A549 (cell line): ENCODE measurements around the gene S100A10. TPM values are rescaled to one million over a fixed set of nuclear protein-coding genes. Genes with fewer than 3 reads are reported as not detected.

ENCODE experiments used
- ATAC-seq, 2 experiments: fragments of 200-7000 bp in 1 of 2; fragments of >200 bp in 1 of 2; cut with Nextera tagmentation in 1 of 2; cut with Tn5 transposase in 1 of 2; 3 replicates each; pipeline versions ENCODE4 v1.8.0 to v1.9.1; 2018 to 2020; ENCODE audit warnings: mild to moderate bottlenecking in 1 of 2, moderate library complexity in 1 of 2
- CTCF ChIA-PET: fragments of 300-600 bp; sonication (Branson Sonifier 250); formaldehyde crosslinking; extraction: SDS; loops from one replicate; lab custom pipeline; 2021; ENCODE audit warnings: antibody characterized with exemption, inconsistent platforms; lab: Yijun Ruan, JAX
- POLR2A ChIA-PET: fragments of 350-600 bp; formaldehyde crosslinking; extraction: SDS; loops from one replicate; lab custom pipeline; 2021; ENCODE audit warnings: antibody characterized with exemption, inconsistent platforms; lab: Yijun Ruan, JAX
- DNase-seq, 2 experiments: peaks; one replicate each; pipeline versions ENCODE4 v3.0.0 to v3.0.0-alpha.2; 2011 to 2016; ENCODE audit warnings: low read depth in 1 of 2, low spot score in 1 of 2
- FAIRE-seq: peaks from 2 replicates; lab custom pipeline; 2011; peaks lifted over from hg19 to GRCh38; lab: Jason Lieb, UNC
- H3K27ac ChIP-seq, 2 experiments: fragments of >200 bp; sonication (Bioruptor Twin); formaldehyde crosslinking; 3 replicates each; pipeline ENCODE4 v1.5.1; 2016 to 2017
- H3K4me1 ChIP-seq: fragments of >200 bp; sonication (Bioruptor Twin); formaldehyde crosslinking; 3 replicates; pipeline ENCODE4 v1.6.1; 2016
- H3K4me2 ChIP-seq: fragments of >200 bp; sonication (Bioruptor Twin); formaldehyde crosslinking; 3 replicates; pipeline ENCODE4 v1.6.1; 2016
- H3K4me3 ChIP-seq: fragments of >200 bp; sonication (Bioruptor Twin); formaldehyde crosslinking; 3 replicates; pipeline ENCODE4 v1.5.1; 2016
- H3K9me3 ChIP-seq: fragments of >200 bp; sonication (Bioruptor Twin); formaldehyde crosslinking; 3 replicates; pipeline ENCODE4 v1.6.1; 2016
- CBX8 ChIP-seq: fragments of 200-600 bp; sonication (generic); IDR thresholded peaks from 2 replicates; pipeline ENCODE4 v1.6.1; 2016
- CEBPB ChIP-seq, 2 experiments: fragments of >200 bp in 1 of 2; sonication (Bioruptor Twin) in 1 of 2; formaldehyde crosslinking in 1 of 2; IDR thresholded peaks; 2 replicates each; pipeline ENCODE4 v1.6.1; 2012 to 2016
- EHF ChIP-seq: fragments of 250-450 bp; sonication (Bioruptor Pico); IDR thresholded peaks from 2 replicates; pipeline ENCODE4 v1.5.0; 2020; ENCODE audit warnings: mild to moderate bottlenecking
- EHMT2 ChIP-seq: fragments of 200-600 bp; sonication (generic); IDR thresholded peaks from 2 replicates; pipeline ENCODE4 v1.6.1; 2016; ENCODE audit warnings: antibody characterized with exemption, low read depth, mild to moderate bottlenecking, moderate library complexity
- EP300 ChIP-seq, 2 experiments: fragments of >200 bp; sonication (Bioruptor Twin); formaldehyde crosslinking; IDR thresholded peaks; 2 replicates in 1 of 2; 3 replicates in 1 of 2; pipeline ENCODE4 v1.6.1; 2016 to 2017
- FOSL2 ChIP-seq, 2 experiments: fragments of 450-650 bp in 1 of 2; fragments of >200 bp in 1 of 2; sonication (Bioruptor Twin) in 1 of 2; formaldehyde crosslinking; IDR thresholded peaks; 2 replicates each; pipeline versions ENCODE4 v1.5.0 to v1.6.1; 2016 to 2020; ENCODE audit warnings: mild to moderate bottlenecking in 1 of 2, moderate library complexity in 1 of 2
- GATA3 ChIP-seq: IDR thresholded peaks from 2 replicates; pipeline ENCODE4 v1.6.1; 2012; ENCODE audit warnings: borderline replicate concordance
- HOXA7 ChIP-seq: fragments of 250-450 bp; sonication (Bioruptor Pico); IDR thresholded peaks from 2 replicates; pipeline ENCODE4 v1.5.0; 2020; ENCODE audit warnings: mild to moderate bottlenecking, moderate library complexity
- HOXB5 ChIP-seq: fragments of 250-450 bp; sonication (Bioruptor Pico); IDR thresholded peaks from 2 replicates; pipeline ENCODE4 v1.5.0; 2020; ENCODE audit warnings: mild to moderate bottlenecking, moderate library complexity
- JUN ChIP-seq, 2 experiments: fragments of >200 bp; sonication (Bioruptor Twin); formaldehyde crosslinking; IDR thresholded peaks; 2 replicates in 1 of 2; 3 replicates in 1 of 2; pipeline ENCODE4 v1.6.1; 2016 to 2017
- JUNB ChIP-seq: fragments of >200 bp; sonication (Bioruptor Twin); formaldehyde crosslinking; IDR thresholded peaks from 2 replicates; pipeline ENCODE4 v1.6.1; 2016
- KDM1A ChIP-seq: fragments of 200-600 bp; sonication (generic); IDR thresholded peaks from 2 replicates; pipeline ENCODE4 v1.6.1; 2016; ENCODE audit warnings: low read depth, mild to moderate bottlenecking
- KDM5A ChIP-seq: fragments of 200-600 bp; sonication (generic); IDR thresholded peaks from 2 replicates; pipeline ENCODE4 v1.6.1; 2016; ENCODE audit warnings: antibody characterized with exemption, mild to moderate bottlenecking
- NPAS2 ChIP-seq: fragments of 250-450 bp; sonication (Bioruptor Pico); IDR thresholded peaks from 2 replicates; pipeline ENCODE4 v1.8.0; 2022; ENCODE audit warnings: mild to moderate bottlenecking, moderate library complexity, borderline replicate concordance
- POLR2A ChIP-seq: IDR thresholded peaks from 2 replicates; pipeline ENCODE4 v1.6.1; 2012; ENCODE audit warnings: mild to moderate bottlenecking, low read length
- POLR2AphosphoS2 ChIP-seq: conservative IDR thresholded peaks from 2 replicates; pipeline ENCODE4 v1.6.1; 2012; ENCODE audit warnings: low read length, improper control_type of control experiment, inconsistent platforms
- RAD21 ChIP-seq, 2 experiments: fragments of >200 bp in 1 of 2; sonication (Bioruptor Twin) in 1 of 2; formaldehyde crosslinking in 1 of 2; IDR thresholded peaks in 1 of 2; conservative IDR thresholded peaks in 1 of 2; 2 replicates in 1 of 2; 3 replicates in 1 of 2; pipeline ENCODE4 v1.6.1; 2012 to 2018; ENCODE audit warnings: inconsistent platforms in 1 of 2
- RCOR1 ChIP-seq: fragments of 150-350 bp; IDR thresholded peaks from 2 replicates; pipeline ENCODE4 v1.6.1; 2014; ENCODE audit warnings: antibody characterized with exemption, low read length, low read depth
- RFX5 ChIP-seq: fragments of 450-650 bp; IDR thresholded peaks from 2 replicates; pipeline ENCODE4 v1.7.1; 2014; ENCODE audit warnings: antibody characterized with exemption, mild to moderate bottlenecking, moderate library complexity
- SMC3 ChIP-seq: fragments of >200 bp; sonication (Bioruptor Twin); formaldehyde crosslinking; IDR thresholded peaks from 3 replicates; pipeline ENCODE4 v1.6.1; 2018; ENCODE audit warnings: inconsistent platforms
- TP53 ChIP-seq: fragments of 250-450 bp; sonication (Bioruptor Pico); IDR thresholded peaks from 2 replicates; pipeline ENCODE4 v1.5.0; 2021; ENCODE audit warnings: mild to moderate bottlenecking, moderate library complexity
- ZFP36 ChIP-seq: fragments of 450-650 bp; IDR thresholded peaks from 2 replicates; pipeline ENCODE4 v1.6.1; 2014; ENCODE audit warnings: borderline replicate concordance; ENCODE audit not compliant: partially characterized antibody
- ZNF302 ChIP-seq: fragments of 250-450 bp; sonication (Bioruptor Pico); IDR thresholded peaks from 2 replicates; pipeline ENCODE4 v1.9.0; 2021; ENCODE audit warnings: inconsistent platforms, mild to moderate bottlenecking, moderate library complexity
- WGBS: methylation state at CpG from one replicate; pipeline ENCODE4 v1.1.6; 2017; ENCODE audit errors: missing lambda C conversion rate; 5-methylcytosine and 5-hydroxymethylcytosine counted together
- polyA plus RNA-seq, 4 experiments: library from polyadenylated mRNA; depleted of rRNA in 3 of 4; stranded (reverse); fragments of >200 nt; fragmentation: RNase III in 1 of 4; extraction: RNeasy Plus Mini Kit Qiagen cat#74134 plus additional on column Dnase treatment in 1 of 4; gene quantifications; 2 replicates in 3 of 4; 3 replicates in 1 of 4; pipeline ENCODE4 v1.2.3, GENCODE V29; 2011 to 2017
- TF ChIP-seq, protein P1 (sequence below): IDR thresholded peaks from 2 replicates; pipeline ENCODE4 v1.6.1; 2012
- TF ChIP-seq, protein P2 (sequence below): fragments of 250-450 bp; sonication (Bioruptor Pico); IDR thresholded peaks from 2 replicates; pipeline ENCODE4 v1.5.0; 2020; ENCODE audit warnings: low read depth, mild to moderate bottlenecking, moderate library complexity
- TF ChIP-seq, protein P3 (sequence below): fragments of 250-450 bp; sonication (Bioruptor Pico); IDR thresholded peaks from 2 replicates; pipeline ENCODE4 v1.5.0; 2021; ENCODE audit warnings: mild to moderate bottlenecking, moderate library complexity, borderline replicate concordance
- TF ChIP-seq, protein P4 (sequence below): IDR thresholded peaks from 2 replicates; pipeline ENCODE4 v1.6.1; 2012
- TF ChIP-seq, protein P5 (sequence below): fragments of >200 bp; sonication (Bioruptor Twin); formaldehyde crosslinking; IDR thresholded peaks from 2 replicates; pipeline ENCODE4 v1.6.1; 2016
- TF ChIP-seq, protein P6 (sequence below): fragments of >200 bp; sonication (Bioruptor Twin); formaldehyde crosslinking; IDR thresholded peaks from 3 replicates; pipeline ENCODE4 v1.6.1; 2016

Gene S100A10
- polyA plus RNA-seq, 2 of the 4 experiments (the other 2 are of a cell fraction) = 505 to 2,077 TPM

DNA sequence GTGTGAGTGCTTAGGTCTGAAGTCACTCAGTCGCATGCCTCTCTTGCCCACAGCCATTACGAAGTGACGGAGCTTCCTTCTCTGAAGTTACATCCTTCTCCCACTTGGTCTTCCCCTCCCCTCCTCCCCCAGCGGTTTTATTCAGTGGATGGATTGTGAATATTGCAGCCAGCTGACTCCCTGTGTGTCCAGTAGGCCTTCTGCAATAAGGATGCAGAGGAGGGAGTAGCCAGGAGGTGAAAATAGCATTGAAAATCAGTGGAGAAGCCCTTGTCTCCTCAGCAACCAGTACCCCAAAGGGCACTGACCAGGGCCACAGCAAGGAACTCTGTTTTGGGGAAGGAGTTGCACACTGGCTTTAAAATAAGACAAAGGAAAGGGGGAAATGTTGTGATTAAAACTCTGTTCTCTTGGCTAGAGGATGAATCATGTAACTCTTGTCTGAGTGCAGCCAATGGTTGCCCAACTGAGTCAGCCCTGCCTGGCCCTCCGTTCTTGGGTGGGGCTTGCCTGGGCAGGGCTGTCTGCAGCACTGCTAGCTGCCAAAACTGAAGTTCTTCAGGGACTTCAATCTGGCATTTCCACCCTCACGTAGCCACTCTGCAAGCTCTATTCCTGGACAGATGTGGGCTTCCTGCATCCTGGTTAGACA is 4.3 kb downstream of the S100A10 start (continued):
- TF ChIP-seq EHMT2 (no peak), GATA3 (no peak), ZFP36 (no peak), RFX5 (no peak), POLR2A (no peak), RCOR1 (no peak)
- TF ChIP-seq, protein P1, sequence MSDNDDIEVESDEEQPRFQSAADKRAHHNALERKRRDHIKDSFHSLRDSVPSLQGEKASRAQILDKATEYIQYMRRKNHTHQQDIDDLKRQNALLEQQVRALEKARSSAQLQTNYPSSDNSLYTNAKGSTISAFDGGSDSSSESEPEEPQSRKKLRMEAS = peak; percentile 61; the same call in 1 of the 2 replicates
- TF ChIP-seq, protein P2, sequence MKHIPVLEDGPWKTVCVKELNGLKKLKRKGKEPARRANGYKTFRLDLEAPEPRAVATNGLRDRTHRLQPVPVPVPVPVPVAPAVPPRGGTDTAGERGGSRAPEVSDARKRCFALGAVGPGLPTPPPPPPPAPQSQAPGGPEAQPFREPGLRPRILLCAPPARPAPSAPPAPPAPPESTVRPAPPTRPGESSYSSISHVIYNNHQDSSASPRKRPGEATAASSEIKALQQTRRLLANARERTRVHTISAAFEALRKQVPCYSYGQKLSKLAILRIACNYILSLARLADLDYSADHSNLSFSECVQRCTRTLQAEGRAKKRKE (CRISPR knock-in tag) = no peak
- TF ChIP-seq, protein P3, sequence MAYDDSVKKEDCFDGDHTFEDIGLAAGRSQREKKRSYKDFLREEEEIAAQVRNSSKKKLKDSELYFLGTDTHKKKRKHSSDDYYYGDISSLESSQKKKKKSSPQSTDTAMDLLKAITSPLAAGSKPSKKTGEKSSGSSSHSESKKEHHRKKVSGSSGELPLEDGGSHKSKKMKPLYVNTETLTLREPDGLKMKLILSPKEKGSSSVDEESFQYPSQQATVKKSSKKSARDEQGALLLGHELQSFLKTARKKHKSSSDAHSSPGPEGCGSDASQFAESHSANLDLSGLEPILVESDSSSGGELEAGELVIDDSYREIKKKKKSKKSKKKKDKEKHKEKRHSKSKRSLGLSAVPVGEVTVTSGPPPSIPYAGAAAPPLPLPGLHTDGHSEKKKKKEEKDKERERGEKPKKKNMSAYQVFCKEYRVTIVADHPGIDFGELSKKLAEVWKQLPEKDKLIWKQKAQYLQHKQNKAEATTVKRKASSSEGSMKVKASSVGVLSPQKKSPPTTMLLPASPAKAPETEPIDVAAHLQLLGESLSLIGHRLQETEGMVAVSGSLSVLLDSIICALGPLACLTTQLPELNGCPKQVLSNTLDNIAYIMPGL (CRISPR knock-in tag) = no peak

DNA sequence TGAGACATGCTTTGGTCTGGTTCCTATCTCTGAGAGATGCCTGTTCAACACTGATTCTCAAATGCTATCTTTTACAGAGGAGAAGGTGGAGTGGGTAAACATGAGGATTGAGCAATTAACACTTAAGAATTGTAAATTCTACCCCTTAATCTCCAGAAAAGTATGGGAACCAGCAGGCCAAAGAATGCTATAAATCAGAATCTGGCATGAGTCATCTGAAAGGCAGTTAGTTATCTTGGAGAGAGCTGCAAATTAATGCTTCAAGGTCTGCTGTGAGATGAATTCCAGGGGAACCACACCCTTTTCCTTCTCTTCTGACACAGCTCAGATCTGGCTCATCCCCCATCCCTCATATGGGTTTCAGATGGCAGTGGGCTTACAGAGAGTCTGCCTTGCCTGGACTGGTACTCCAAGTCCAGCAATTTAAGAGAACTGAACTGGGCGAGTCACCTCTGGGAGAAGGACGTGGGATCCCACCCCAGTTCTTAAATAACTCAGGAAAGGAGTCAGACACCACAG is 5.2 kb downstream of the S100A10 start:
- ATAC-seq = peak; percentile 5 to 56; a peak in 3 of 6 replicates
- TF ChIP-seq POLR2AphosphoS2 (peak; percentile 78; the same call in 1 of the 2 replicates), JUN (IDR thresholded peaks at IDR 0.05) (peak; percentile 82 to 92; a peak in 4 of 5 replicates), KDM1A (no peak), SMC3 (peak; percentile 28), FOSL2 (IDR thresholded peaks at IDR 0.05) (peak; percentile 92), FOSL2 (CRISPR knock-in tag; IDR thresholded peaks at IDR 0.05) (peak; percentile 97), TP53 (CRISPR knock-in tag) (0 out of 2 replicates have a peak, but pooled peaks have one; percentile 23), CBX8 (no peak), KDM5A (no peak), GATA3 (peak; percentile 96), EHF (peak; percentile 11; the same call in 1 of the 2 replicates), EP300 (IDR thresholded peaks at IDR 0.05) (peak; percentile 75 to 84; a peak in 3 of 5 replicates), HOXB5 (peak; percentile 80), RAD21 (conservative IDR thresholded peaks at IDR 0.05 in 1 of 2, IDR thresholded peaks at IDR 0.05 in 1 of 2) (peak in 1 of 2 experiments; percentile 32; a peak in 2 of 5 replicates), CEBPB (IDR thresholded peaks at IDR 0.05) (peak; percentile 81 to 98), HOXA7 (CRISPR knock-in tag) (0 out of 2 replicates have a peak, but pooled peaks have one; percentile 22), NPAS2 (CRISPR knock-in tag) (no peak), JUNB (peak; percentile 93), ZNF302 (CRISPR knock-in tag) (no peak)
- TF ChIP-seq, protein P4, sequence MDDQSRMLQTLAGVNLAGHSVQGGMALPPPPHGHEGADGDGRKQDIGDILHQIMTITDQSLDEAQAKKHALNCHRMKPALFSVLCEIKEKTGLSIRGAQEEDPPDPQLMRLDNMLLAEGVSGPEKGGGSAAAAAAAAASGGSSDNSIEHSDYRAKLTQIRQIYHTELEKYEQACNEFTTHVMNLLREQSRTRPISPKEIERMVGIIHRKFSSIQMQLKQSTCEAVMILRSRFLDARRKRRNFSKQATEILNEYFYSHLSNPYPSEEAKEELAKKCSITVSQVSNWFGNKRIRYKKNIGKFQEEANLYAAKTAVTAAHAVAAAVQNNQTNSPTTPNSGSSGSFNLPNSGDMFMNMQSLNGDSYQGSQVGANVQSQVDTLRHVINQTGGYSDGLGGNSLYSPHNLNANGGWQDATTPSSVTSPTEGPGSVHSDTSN = peak; percentile 90
- TF ChIP-seq, protein P5, sequence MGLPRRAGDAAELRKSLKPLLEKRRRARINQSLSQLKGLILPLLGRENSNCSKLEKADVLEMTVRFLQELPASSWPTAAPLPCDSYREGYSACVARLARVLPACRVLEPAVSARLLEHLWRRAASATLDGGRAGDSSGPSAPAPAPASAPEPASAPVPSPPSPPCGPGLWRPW = 0 out of 2 replicates have a peak, but pooled peaks have one; percentile 19
- TF ChIP-seq, protein P6, sequence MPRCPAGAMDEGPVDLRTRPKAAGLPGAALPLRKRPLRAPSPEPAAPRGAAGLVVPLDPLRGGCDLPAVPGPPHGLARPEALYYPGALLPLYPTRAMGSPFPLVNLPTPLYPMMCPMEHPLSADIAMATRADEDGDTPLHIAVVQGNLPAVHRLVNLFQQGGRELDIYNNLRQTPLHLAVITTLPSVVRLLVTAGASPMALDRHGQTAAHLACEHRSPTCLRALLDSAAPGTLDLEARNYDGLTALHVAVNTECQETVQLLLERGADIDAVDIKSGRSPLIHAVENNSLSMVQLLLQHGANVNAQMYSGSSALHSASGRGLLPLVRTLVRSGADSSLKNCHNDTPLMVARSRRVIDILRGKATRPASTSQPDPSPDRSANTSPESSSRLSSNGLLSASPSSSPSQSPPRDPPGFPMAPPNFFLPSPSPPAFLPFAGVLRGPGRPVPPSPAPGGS = peak; percentile 77; the same call in 2 of the 3 replicates
- TF ChIP-seq, protein P1 = peak; percentile 79; the same call in 1 of the 2 replicates
- TF ChIP-seq, all 56 proteins: peak for 17
- ChIA-PET POLR2A (interaction anchor here (0.9 to 10.4 kb wide), 7 partner anchors 9 to 48 kb away, joined by 3 to 151 read pairs (median 21); partner anchors contain the start of gene S100A11), CTCF (interaction anchor here (0.9 to 38.2 kb wide), 5 partner anchors 9 to 55 kb away, joined by 3 to 1410 read pairs (median 12); partner anchors contain the start of gene S100A10)
- peaks cover 74% of the 10 kb centered on the region for H3K4me1 ChIP-seq
- DNase-seq (peak; percentile 67 to 89), FAIRE-seq (peak; percentile 59)
- 3% methylated on average over 2 of the region's 2 CpGs for WGBS
- peak overlapping the region; percentile 34 for H3K4me3 ChIP-seq
- peak overlapping the region; percentile 97 for H3K27ac ChIP-seq
- H3K4me2 ChIP-seq = peak overlapping the region; percentile 96
- H3K9me3 ChIP-seq = no peaks in the 10 kb centered on the region
